SK-N-SH (cell line): ENCODE measurements around the gene IFT52. TPM values are rescaled to one million over a fixed set of nuclear protein-coding genes. Genes with fewer than 3 reads are reported as not detected.

ENCODE experiments used
- CTCF ChIA-PET: fragments of 300-600, 350-600 bp; formaldehyde crosslinking; extraction: SDS; loops from one replicate; lab custom pipeline; 2021; lab: Yijun Ruan, JAX
- POLR2A ChIA-PET: fragments of 350-600 bp; sonication (Branson Sonifier 250); formaldehyde crosslinking; extraction: SDS; loops from one replicate; lab custom pipeline; 2020; ENCODE audit warnings: antibody characterized with exemption, inconsistent platforms; lab: Yijun Ruan, JAX
- DNase-seq: peaks from one replicate; pipeline ENCODE4 v3.0.0; 2012
- H2AFZ ChIP-seq: fragments of 200-600 bp; sonication (generic); 2 replicates; pipeline ENCODE4 v1.8.1; 2016; ENCODE audit warnings: antibody characterized with exemption, mild to moderate bottlenecking, low read depth
- H3F3A ChIP-seq: fragments of 200-600 bp; sonication (generic); replicated peaks from 2 replicates; pipeline ENCODE3; 2016; ENCODE audit warnings: antibody characterized with exemption, mild to moderate bottlenecking; ENCODE audit not compliant: insufficient read depth
- H3K27ac ChIP-seq, 2 experiments: fragments of 200-500 bp in 1 of 2; fragments of 200-600 bp in 1 of 2; sonication (Bioruptor generic) in 1 of 2; sonication (generic), shearing (Covaris generic) in 1 of 2; 2 replicates each; pipeline versions ENCODE4 v1.5.1 to v1.6.1; 2014 to 2016; ENCODE audit warnings: low read depth in 2 of 2, inconsistent platforms in 1 of 2, low read length in 1 of 2, mild to moderate bottlenecking in 1 of 2, mixed read lengths in 1 of 2
- H3K27me3 ChIP-seq: fragments of 200-600 bp; sonication (generic), shearing (Covaris generic); 2 replicates; pipeline ENCODE4 v1.6.1; 2016; ENCODE audit warnings: mixed run types; ENCODE audit not compliant: insufficient read depth
- H3K36me3 ChIP-seq, 2 experiments: fragments of 200-500 bp in 1 of 2; fragments of 200-600 bp in 1 of 2; sonication (Bioruptor generic) in 1 of 2; sonication (generic) in 1 of 2; replicated peaks in 1 of 2; 2 replicates each; pipeline versions ENCODE3 to v1.5.1; 2014 to 2016; ENCODE audit warnings: low read length in 1 of 2, mild to moderate bottlenecking in 1 of 2; ENCODE audit not compliant: insufficient read depth in 2 of 2, control insufficient read depth in 1 of 2
- H3K4me1 ChIP-seq, 2 experiments: fragments of 200-500 bp in 1 of 2; fragments of 200-600 bp in 1 of 2; sonication (Bioruptor generic) in 1 of 2; sonication (generic), shearing (Covaris generic) in 1 of 2; 2 replicates each; pipeline versions ENCODE4 v1.5.1 to v1.6.1; 2014 to 2016; ENCODE audit warnings: low read depth in 1 of 2, low read length in 1 of 2, mixed run types in 1 of 2; ENCODE audit not compliant: insufficient read depth in 2 of 2, control insufficient read depth in 1 of 2
- H3K4me2 ChIP-seq: fragments of 200-600 bp; sonication (generic), shearing (Covaris generic); 2 replicates; pipeline ENCODE4 v1.6.1; 2017; ENCODE audit warnings: mixed run types
- H3K4me3 ChIP-seq, 2 experiments: fragments of 200-500 bp in 1 of 2; fragments of 200-600 bp in 1 of 2; sonication (Bioruptor generic) in 1 of 2; sonication (generic), shearing (Covaris generic) in 1 of 2; 2 replicates each; pipeline versions ENCODE4 v1.5.1 to v1.8.1; 2014 to 2016; ENCODE audit warnings: low read depth in 2 of 2, inconsistent platforms in 1 of 2, low read length in 1 of 2, mild to moderate bottlenecking in 1 of 2, mixed read lengths in 1 of 2, moderate library complexity in 1 of 2
- H3K79me2 ChIP-seq: fragments of 200-600 bp; sonication (generic); 2 replicates; pipeline ENCODE4 v1.8.1; 2017; ENCODE audit warnings: mild to moderate bottlenecking; ENCODE audit not compliant: insufficient read depth
- H3K9ac ChIP-seq: fragments of 200-600 bp; sonication (generic); 2 replicates; pipeline ENCODE4 v1.6.1; 2017; ENCODE audit warnings: mixed run types
- H3K9me2 ChIP-seq: fragments of 200-600 bp; sonication (generic); 2 replicates; pipeline ENCODE4 v1.6.1; 2017; ENCODE audit warnings: mixed run types
- H3K9me3 ChIP-seq: fragments of 200-600 bp; sonication (generic); 2 replicates; pipeline ENCODE4 v1.6.1; 2017; ENCODE audit warnings: mixed run types, mild to moderate bottlenecking, moderate library complexity
- H4K20me1 ChIP-seq: fragments of 200-600 bp; sonication (generic); 2 replicates; pipeline ENCODE4 v1.6.1; 2017; ENCODE audit warnings: mild to moderate bottlenecking, mixed run types; ENCODE audit not compliant: insufficient read depth
- CHD2 ChIP-seq: fragments of 150-350 bp; IDR thresholded peaks from 2 replicates; pipeline ENCODE4 v1.6.1; 2018; ENCODE audit warnings: low read length; ENCODE audit not compliant: partially characterized antibody
- ELF1 ChIP-seq: IDR thresholded peaks from 2 replicates; pipeline ENCODE4 v1.4.0; 2012
- EP300 ChIP-seq, 2 experiments: IDR thresholded peaks; 2 replicates each; pipeline versions ENCODE4 v1.4.0 to v1.6.1; 2012; ENCODE audit warnings: borderline replicate concordance in 1 of 2, low read depth in 1 of 2, low read length in 1 of 2
- FOXM1 ChIP-seq: IDR thresholded peaks from 2 replicates; pipeline ENCODE4 v1.4.0; 2012; ENCODE audit warnings: low read depth, mild to moderate bottlenecking
- GABPA ChIP-seq: IDR thresholded peaks from 2 replicates; pipeline ENCODE4 v1.4.0; 2012; ENCODE audit warnings: low read depth, mild to moderate bottlenecking
- JUND ChIP-seq: IDR thresholded peaks from 2 replicates; pipeline ENCODE4 v1.4.0; 2012
- NRF1 ChIP-seq: IDR thresholded peaks from 2 replicates; pipeline ENCODE4 v1.6.1; 2012; ENCODE audit warnings: low read depth, mild to moderate bottlenecking, low read length
- POLR2AphosphoS5 ChIP-seq: IDR thresholded peaks from 2 replicates; pipeline ENCODE4 v1.6.1; 2012; ENCODE audit warnings: low read depth, low read length
- RAD21 ChIP-seq: IDR thresholded peaks from 2 replicates; pipeline ENCODE4 v1.6.1; 2012; ENCODE audit warnings: mild to moderate bottlenecking, low read length
- RCOR1 ChIP-seq: fragments of 150-350 bp; IDR thresholded peaks from 2 replicates; pipeline ENCODE4 v1.6.1; 2017; ENCODE audit warnings: antibody characterized with exemption, low read length
- RFX5 ChIP-seq: IDR thresholded peaks from 2 replicates; pipeline ENCODE4 v1.6.1; 2012; ENCODE audit warnings: mild to moderate bottlenecking, improper control_type of control experiment, low read length
- RXRA ChIP-seq: IDR thresholded peaks from 2 replicates; pipeline ENCODE4 v1.4.0; 2012; ENCODE audit warnings: low read depth, mild to moderate bottlenecking, borderline replicate concordance
- SMC3 ChIP-seq: IDR thresholded peaks from 2 replicates; pipeline ENCODE4 v1.6.1; 2012; ENCODE audit warnings: low read depth, low read length, improper control_type of control experiment
- TCF12 ChIP-seq: IDR thresholded peaks from 2 replicates; pipeline ENCODE4 v1.4.0; 2012
- YY1 ChIP-seq: IDR thresholded peaks from 2 replicates; pipeline ENCODE4 v1.4.0; 2012; ENCODE audit warnings: low read depth, mild to moderate bottlenecking
- WGBS: methylation state at CpG from one replicate; pipeline ENCODE4 v1.1.6; 2017; ENCODE audit warnings: low lambda C conversion rate; 5-methylcytosine and 5-hydroxymethylcytosine counted together
- polyA plus RNA-seq, 3 experiments: library from polyadenylated mRNA; depleted of rRNA; stranded (reverse); fragments of >200 nt; gene quantifications; 2 replicates each; pipeline ENCODE4 v1.2.3, GENCODE V29; 2012
- TF ChIP-seq, protein P1 (sequence below): IDR thresholded peaks from 2 replicates; pipeline ENCODE4 v1.4.0; 2012; ENCODE audit warnings: low read depth, borderline replicate concordance
- TF ChIP-seq, protein P2 (sequence below): fragments of 150-350 bp; IDR thresholded peaks from 2 replicates; pipeline ENCODE4 v1.6.1; 2017; ENCODE audit warnings: antibody characterized with exemption, low read length, low read depth, borderline replicate concordance
- TF ChIP-seq, protein P3 (sequence below): fragments of 200-600 bp; sonication (generic); IDR thresholded peaks from 2 replicates; pipeline ENCODE4 v1.6.1; 2017; ENCODE audit warnings: antibody characterized with exemption, mild to moderate bottlenecking, moderate library complexity

The IFT52 gene
- polyA plus RNA-seq, 1 of the 3 experiments (the other 2 are of a cell fraction) = 34.0 TPM

DNA sequence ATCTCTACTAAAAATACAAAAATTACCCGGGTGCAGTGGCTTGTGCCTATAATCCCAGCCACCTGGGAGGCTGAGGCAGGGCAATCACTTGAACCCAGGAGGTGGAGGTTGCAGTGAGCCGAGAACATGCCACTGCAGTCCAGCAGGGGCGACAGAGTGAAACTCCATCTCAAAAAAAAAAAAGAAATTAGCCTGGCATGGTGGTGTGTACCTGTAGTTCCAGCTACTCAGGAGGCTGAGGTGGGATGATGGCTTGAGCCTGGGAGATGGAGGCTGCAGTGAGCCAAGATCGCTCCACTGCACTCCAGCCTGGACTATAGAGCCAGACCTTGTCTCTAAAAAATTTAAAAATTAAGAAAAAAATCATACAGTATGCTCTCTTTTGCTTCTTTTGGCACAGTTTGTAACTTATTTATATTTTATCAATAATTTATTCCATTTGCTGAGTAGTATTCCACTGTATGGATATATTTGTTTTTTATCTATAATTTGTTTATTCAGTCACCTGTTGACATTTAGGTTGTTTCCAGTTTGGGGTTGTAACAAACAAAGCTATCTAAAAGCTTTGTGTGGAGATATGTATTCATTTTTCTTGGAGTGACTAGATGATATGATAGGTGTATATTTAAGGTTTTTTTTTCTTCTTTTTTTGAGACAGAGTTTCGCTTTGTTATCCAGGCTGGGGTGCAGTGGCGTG, 68.1 kb downstream of the IFT52 start:
- no peaks in the 10 kb centered on the region for H4K20me1 ChIP-seq
- H3K36me3 ChIP-seq = no peaks in the 10 kb centered on the region
- no peaks in the 10 kb centered on the region for H3K9me2 ChIP-seq
- no peak overlapping the region for H3K9ac ChIP-seq
- H3K4me3 ChIP-seq = no peak overlapping the region
- no peaks in the 10 kb centered on the region for H3K9me3 ChIP-seq
- no peaks in the 10 kb centered on the region for H3K79me2 ChIP-seq
- H3K4me2 ChIP-seq = no peak overlapping the region
- TF ChIP-seq RFX5 (no peak), EP300 (IDR thresholded peaks at IDR 0.05; ENCODE audit: borderline replicate concordance in 1 of 2, low read depth in 1 of 2, low read length in 1 of 2) (no peak), NRF1 (no peak)
- TF ChIP-seq, protein P1, sequence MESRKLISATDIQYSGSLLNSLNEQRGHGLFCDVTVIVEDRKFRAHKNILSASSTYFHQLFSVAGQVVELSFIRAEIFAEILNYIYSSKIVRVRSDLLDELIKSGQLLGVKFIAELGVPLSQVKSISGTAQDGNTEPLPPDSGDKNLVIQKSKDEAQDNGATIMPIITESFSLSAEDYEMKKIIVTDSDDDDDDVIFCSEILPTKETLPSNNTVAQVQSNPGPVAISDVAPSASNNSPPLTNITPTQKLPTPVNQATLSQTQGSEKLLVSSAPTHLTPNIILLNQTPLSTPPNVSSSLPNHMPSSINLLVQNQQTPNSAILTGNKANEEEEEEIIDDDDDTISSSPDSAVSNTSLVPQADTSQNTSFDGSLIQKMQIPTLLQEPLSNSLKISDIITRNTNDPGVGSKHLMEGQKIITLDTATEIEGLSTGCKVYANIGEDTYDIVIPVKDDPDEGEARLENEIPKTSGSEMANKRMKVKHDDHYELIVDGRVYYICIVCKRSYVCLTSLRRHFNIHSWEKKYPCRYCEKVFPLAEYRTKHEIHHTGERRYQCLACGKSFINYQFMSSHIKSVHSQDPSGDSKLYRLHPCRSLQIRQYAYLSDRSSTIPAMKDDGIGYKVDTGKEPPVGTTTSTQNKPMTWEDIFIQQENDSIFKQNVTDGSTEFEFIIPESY = no peak
- TF ChIP-seq, protein P2, sequence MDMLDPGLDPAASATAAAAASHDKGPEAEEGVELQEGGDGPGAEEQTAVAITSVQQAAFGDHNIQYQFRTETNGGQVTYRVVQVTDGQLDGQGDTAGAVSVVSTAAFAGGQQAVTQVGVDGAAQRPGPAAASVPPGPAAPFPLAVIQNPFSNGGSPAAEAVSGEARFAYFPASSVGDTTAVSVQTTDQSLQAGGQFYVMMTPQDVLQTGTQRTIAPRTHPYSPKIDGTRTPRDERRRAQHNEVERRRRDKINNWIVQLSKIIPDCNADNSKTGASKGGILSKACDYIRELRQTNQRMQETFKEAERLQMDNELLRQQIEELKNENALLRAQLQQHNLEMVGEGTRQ = no peak
- TF ChIP-seq, protein P3, sequence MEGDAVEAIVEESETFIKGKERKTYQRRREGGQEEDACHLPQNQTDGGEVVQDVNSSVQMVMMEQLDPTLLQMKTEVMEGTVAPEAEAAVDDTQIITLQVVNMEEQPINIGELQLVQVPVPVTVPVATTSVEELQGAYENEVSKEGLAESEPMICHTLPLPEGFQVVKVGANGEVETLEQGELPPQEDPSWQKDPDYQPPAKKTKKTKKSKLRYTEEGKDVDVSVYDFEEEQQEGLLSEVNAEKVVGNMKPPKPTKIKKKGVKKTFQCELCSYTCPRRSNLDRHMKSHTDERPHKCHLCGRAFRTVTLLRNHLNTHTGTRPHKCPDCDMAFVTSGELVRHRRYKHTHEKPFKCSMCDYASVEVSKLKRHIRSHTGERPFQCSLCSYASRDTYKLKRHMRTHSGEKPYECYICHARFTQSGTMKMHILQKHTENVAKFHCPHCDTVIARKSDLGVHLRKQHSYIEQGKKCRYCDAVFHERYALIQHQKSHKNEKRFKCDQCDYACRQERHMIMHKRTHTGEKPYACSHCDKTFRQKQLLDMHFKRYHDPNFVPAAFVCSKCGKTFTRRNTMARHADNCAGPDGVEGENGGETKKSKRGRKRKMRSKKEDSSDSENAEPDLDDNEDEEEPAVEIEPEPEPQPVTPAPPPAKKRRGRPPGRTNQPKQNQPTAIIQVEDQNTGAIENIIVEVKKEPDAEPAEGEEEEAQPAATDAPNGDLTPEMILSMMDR = peak; percentile 30; the same call in 1 of the 2 replicates
- TF ChIP-seq, all 33 proteins: peak for 1
- DNase-seq = no peak
- ChIA-PET POLR2A (no interaction called here), CTCF (interaction anchor here (0.6 to 1.7 kb wide), 2 partner anchors 11 to 19 kb away, joined by 3 to 5 read pairs; no protein-coding TSS in a partner anchor)
- Histone ChIP-seq H3F3A (peaks cover 3% of the 10 kb centered on the region), H3K27ac (no peak overlapping the region), H3K4me1 (peaks cover 0 to 12% of the 10 kb centered on the region in 2 experiments; a peak in 1 of 4 replicates), H3K27me3 (no peaks in the 10 kb centered on the region), H2AFZ (no peak overlapping the region)
- 79% methylated on average over 6 of the region's 6 CpGs for WGBS

DNA sequence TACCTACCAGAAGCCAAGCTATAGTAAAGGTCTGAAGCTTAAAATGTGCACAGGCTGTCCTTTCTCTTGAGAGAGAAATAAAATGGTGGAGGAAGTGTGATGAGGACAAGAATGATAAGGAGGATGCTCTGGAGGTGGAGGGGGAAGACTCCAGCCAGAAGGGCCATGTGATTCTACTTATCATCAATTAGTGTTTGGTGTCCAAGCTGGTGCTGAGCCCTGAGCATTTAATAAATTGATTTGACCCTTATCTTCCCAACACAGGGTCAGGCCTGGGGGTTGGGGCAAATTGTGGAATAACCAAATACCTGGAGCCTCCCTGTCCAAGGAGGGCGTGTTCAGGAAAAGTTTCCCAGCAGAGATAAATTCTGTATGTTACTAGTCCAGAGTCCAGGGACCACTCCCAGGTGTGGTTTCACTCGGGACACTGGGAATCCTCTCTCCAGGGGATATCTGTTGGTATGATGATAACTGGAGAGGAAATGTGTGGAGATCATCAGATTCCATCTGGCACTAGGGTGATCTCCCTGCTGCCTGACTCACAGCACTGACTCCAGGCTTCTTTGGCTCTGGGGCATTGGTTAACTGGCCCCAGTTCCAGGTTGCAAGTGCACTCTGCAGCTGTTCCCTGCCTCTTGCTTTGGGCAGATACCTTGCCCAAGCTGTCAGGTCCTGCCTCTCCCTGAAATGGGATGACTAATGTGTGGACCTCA, 72.4 kb downstream of the IFT52 start:
- POLR2A ChIA-PET = no interaction called here
- no peaks in the 10 kb centered on the region for H3K36me3 ChIP-seq
- H3F3A ChIP-seq = peaks cover 3% of the 10 kb centered on the region
- no peak overlapping the region for H3K4me3 ChIP-seq
- DNase-seq = peak; percentile 62
- no peaks in the 10 kb centered on the region for H3K27me3 ChIP-seq
- TF ChIP-seq SMC3 = no peak
- TF ChIP-seq TCF12 = 0 out of 2 replicates have a peak, but pooled peaks have one; percentile 28
- no peak for TF ChIP-seq POLR2AphosphoS5
- TF ChIP-seq ELF1 = no peak
- TF ChIP-seq CHD2 = peak; percentile 5
- TF ChIP-seq, protein P2 = no peak
- TF ChIP-seq EP300 (IDR thresholded peaks at IDR 0.05; ENCODE audit: borderline replicate concordance in 1 of 2, low read depth in 1 of 2, low read length in 1 of 2) = peak in 1 of 2 experiments; percentile 52; a peak in 1 of 4 replicates
- no peak for TF ChIP-seq RXRA
- TF ChIP-seq YY1 = no peak
- no peak for TF ChIP-seq FOXM1
- TF ChIP-seq JUND = no peak
- TF ChIP-seq RCOR1 = peak; percentile 61; the same call in 1 of the 2 replicates
- TF ChIP-seq RAD21 = no peak
- TF ChIP-seq GABPA = no peak
- H3K9me2 ChIP-seq = no peaks in the 10 kb centered on the region
- H2AFZ ChIP-seq = no peak overlapping the region
- H3K4me2 ChIP-seq = no peak overlapping the region
- H3K4me1 ChIP-seq = peaks cover 0 to 14% of the 10 kb centered on the region in 2 experiments; a peak in 1 of 4 replicates
- H3K9me3 ChIP-seq = no peaks in the 10 kb centered on the region
- H3K9ac ChIP-seq = no peak overlapping the region
- H4K20me1 ChIP-seq = no peaks in the 10 kb centered on the region
- H3K27ac ChIP-seq = no peak overlapping the region
- CTCF ChIA-PET = no interaction called here
- peaks cover 9% of the 10 kb centered on the region; the same call in 1 of the 2 replicates for H3K79me2 ChIP-seq
- 40% methylated on average over 2 of the region's 2 CpGs for WGBS
